GM04503 (cell line): ENCODE data around the gene RENBP.
A peak's percentile ranks its signal among the peaks of the same experiment; 100 is the strongest.

ENCODE experiments used
- DNase-seq: peaks from one replicate; pipeline ENCODE4 v3.0.0-alpha.2; 2012; ENCODE audit warnings: low read depth

Gene RENBP

GRCh38 chrX:153932220-153932915 is 12.1 kb downstream of the RENBP start:
- DNase-seq: no peak

GRCh38 chrX:153931748-153932147 is 12.7 kb downstream of the RENBP start:
- DNase-seq: no peak

DNA sequence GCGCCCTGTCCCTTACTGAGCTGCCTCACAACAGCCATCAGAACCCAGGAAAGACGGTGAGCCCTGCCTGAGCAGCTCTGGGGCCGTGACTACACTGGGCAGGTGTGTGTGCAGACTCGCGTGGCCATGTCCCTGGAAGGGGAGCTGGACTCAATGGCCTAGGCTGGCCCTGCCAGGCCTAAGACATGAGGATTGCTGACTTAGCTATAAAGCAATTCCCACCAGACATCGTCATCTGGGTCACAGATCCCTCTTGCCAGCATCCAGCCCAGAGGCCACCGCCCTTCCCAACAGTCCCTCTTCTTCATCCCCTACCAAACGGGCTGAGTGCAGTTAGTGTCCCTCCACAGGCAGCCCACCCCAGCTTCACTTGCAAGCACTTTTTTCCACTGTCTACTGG is 13.3 kb downstream of the RENBP start:
- no peak for DNase-seq

- no peak for DNase-seq
These were observed 14.2 kb downstream of the RENBP start for GRCh38 chrX:153930011-153930910.

DNA sequence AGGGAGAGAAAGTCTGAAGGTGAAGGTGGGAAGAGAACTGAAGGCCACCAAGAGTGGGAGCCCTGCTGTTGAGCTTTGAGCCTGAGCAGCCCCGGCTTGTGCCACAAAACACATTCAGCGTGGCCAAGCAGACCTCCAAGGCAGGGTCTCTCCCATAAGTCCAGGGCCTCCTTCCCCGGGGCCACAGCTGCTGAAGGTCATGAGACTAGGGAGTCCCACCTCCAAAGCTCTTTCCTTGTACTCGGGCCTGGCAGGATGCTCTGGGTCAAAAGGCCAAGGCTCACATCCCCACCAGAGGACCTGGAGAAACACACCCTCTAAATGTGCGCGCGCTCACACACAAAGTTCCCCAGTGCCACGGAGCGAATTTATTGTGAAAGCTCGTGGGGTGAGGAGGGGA is 14.9 kb downstream of the RENBP start:
- no peak for DNase-seq

DNA sequence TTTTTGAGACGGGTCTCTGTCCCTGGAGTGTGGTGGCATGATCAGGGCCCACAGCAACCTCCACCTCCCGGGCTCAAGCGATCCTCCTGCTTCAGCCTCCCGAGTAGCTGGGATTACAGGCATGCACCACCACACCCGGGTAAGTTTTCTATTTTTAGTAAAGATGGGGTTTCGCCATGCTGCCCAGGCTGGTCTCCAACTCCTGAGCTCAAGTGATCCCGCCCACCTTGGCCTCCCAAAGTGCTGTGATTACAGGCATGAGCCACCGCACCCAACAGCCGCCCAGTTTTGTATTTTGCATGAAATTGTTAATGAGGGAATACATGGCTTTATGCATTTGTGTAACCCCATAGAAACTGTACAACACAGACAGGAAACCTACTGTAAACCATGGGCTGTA is 15.6 kb downstream of the RENBP start:
- no peak for DNase-seq

DNA sequence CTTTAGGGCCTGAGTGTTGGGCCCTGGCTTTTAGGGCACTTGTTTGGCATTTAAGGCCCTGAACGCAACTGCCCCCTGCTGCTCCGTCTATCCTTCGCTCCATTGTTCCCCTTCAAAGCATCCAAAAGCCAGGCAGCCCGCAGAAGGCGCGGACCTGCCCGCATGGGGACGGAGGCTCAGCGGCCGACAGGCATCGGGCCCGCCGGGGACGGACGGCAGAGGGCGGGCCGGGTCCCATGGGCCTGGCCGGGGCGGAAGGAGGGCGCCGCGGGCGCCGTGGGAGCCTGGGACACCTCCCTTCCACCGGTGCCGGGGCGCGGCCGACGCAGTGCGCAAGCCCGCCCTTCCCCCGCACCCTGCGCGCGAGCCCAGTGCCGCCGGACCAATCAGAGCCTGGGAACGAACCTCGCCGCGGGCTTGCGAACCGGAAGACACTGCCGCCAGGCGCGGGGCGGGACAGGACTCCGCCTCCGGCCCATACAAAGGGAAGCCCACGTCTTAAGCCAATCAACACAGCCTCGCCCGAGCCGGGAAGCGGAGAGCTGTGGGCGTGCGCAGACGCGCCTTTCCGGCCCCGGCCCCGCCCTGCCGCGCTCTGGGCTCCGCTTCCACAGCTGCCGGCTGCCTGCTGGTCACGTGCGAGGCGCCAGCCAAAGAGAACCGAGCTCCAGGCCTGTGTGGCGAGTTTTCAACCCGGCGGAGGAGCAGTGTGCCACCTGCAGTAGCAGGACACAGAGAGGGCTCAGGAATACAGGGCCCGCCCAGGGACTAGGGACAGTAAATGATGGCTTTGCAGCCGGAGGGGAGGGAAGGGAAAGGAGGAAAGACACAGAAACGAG is 16.3 kb downstream of the RENBP start:
- DNase-seq: peak; percentile 87

- DNase-seq: no peak
These were observed 16.8 kb downstream of the RENBP start for GRCh38 chrX:153927672-153927921.

DNA sequence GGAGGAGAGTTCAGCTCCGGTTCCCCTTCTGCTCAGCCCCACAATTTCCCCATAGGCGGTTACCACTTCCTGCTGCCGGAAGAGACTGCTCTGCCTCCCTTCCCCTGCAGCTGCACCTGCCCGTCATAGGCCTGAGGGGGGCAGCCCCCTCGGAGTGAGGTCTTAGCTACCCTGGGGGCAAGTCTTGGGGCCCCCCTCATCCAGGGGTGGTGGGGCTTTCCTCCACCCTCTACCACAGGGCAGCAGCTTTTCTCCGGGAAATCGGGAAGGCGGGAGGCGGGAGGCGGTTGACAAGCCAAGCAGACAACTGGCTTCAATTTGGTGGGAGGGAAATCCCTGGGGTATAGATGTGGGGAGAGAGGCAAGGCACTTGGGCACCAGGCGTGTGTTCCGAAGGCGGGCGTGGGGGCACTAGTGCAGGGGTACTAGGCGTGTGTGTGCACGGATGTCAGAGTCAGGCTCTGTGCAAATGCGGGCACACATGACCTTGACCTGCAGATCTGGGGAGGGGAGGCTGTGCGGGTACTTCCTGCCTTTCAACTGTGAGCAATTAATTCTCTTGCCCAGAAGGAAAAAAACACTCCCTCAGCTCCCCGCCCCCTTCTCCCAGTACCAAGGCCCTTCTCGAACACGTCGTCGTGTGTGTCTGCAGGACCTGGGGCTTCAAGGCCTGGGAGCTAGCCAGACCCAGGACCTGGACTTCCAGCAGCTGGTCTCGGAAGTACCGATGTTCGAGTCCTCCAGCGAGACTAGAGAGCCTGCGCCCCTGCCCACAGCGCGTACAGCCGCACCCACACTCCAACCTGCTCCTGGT is 17.4 kb downstream of the RENBP start:
- no peak for DNase-seq

DNA sequence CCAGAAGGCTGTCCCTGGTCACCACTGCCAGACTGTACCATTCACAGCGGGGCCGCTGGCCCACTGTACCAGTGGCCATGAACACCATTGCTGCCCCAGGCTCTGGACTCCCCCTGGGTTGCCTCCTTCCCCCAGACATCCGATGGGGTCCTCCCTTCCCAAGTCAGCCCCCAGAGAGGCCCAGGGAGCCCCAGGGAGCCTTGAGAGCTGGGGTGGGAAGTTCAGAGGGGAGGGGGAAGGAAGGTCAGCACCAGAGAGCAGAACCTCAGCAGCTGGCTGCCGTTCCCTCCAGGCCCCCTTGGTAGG is 17.9 kb downstream of the RENBP start:
- no peak for DNase-seq

DNA sequence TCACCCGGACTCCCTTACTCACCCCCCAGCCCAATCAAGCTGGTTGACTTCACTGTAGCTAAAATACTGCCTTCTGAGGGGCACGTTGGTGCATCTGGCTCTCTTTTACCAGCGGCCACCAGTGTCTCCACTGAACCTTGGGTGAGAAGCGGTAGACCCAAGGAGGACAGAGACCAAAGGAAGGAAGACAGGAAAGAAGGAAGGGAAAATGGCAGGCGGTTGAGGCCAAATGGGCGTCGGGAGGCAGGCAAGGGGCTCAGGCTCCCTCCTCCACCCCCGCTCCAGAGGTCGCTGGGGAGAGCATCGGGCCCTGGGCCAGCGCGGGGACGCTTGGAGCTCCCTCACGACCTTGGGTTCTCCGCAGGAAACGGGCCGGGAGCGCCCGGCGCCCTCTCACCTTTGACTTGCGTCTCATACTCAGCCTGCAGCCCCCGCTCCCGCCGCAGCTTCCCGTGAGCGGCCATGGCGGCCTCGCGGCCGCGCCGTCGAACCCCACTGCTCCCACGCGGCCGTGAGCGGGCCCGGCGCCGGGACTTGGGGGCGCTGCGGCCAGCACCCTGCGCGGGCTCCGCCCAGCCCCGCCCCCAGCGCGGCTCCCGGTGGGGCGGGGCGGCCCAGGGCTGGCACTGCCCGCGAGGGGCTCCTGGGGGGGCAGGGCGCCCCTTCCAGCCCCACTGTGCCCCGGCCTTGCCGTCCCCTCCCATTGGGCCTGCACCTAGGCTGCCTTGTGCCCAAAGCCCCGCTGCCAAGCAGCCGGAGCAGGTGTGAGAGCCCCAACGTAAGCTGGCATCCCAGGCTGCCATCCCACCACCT is 18.5 kb downstream of the RENBP start, which contains the start of gene ARHGAP4:
Gene ARHGAP4 (minus strand): TSS at position 526 of the 813 bp plus-strand sequence. CDS start 62 bp downstream, at position 464.
- no peak for DNase-seq

DNA sequence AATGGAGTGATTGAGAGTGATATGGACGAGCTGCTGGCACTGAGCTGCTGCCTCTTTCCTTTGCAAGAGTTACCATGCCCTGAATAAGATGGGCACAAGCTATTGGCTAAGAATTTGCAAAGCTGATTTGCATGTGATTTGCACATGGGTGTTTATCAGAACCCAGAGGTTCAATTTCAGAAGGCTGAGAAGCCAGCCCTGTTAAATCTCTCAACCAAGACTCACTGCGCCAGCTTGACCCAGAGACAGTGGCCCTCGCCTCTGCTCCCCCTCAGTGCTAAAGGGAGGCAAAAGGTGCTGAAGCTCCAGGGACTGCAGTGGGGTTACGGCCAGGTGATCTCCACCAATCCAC is 19.1 kb downstream of the RENBP start:
- no peak for DNase-seq

- no peak for DNase-seq
These were observed 20.1 kb downstream of the RENBP start for GRCh38 chrX:153924149-153924861.

DNA sequence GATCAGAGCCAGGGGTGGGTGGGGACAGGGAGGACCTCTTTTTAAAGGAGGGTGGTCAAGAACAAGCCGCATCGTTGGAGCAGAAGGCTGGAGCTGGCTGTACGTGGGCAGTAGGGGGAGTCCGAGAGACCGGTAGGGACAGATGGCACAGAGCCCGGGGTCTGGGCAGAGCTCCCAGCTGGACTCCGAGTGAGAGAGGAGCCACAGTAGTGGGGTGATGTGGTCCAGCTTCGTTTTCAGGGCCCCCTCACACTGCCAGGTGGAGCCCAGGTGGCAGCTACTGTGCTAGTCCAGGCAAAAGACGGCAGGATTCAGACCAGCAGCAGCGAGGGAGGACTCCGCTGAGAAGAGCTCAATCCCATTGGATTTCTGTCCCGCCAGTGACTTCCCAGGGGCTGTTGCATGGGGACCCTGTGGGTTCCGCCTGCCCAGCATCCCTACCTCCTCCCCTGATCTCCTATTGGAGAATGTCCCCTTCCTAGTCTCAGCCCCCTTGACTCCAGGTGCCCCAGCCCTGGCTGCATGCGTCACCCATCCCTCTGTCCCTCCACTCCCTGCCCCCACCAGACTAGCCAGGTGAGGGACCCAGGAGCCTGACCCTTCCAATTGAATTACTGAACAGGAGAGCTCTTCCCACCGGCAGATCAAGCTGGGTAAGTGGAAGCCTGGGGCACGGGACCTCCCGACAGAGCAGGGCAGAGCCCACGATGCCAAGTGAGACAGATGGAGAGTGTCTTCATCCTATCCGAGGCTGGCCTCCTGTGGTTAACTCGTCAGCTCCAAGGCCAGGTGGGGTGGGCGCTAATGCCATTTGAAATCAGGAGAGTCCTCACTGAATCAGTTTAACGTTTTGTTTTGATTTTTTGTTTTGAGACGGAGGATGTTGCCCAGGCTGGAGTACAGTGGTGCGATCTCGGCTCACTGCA is 21.2 kb downstream of the RENBP start:
- no peak for DNase-seq

- DNase-seq: no peak
These were observed 22.7 kb downstream of the RENBP start for GRCh38 chrX:153921511-153922446.

- no peak for DNase-seq
These were observed 23.4 kb downstream of the RENBP start for GRCh38 chrX:153921070-153921469.

DNA sequence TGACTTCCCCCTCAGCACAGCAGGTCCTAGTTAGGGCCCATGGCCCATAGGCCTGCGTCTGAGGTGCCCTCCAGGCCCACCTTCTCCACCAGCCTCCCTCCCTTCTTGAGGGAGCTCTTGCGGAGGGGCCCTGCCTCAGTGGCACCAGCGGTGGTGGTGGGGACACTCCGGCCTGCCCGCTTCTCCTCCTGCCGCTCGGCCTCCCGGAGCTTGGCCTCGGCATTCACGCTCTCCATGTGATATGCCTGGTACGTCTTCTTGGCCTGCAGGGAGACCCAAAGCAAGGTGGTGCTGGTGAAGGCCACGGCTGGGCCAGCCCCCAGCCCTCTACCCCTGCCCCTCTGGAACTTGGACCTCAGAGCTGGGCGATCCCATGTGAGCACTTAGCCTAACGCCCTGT is 23.9 kb downstream of the RENBP start:
- DNase-seq: no peak

DNA sequence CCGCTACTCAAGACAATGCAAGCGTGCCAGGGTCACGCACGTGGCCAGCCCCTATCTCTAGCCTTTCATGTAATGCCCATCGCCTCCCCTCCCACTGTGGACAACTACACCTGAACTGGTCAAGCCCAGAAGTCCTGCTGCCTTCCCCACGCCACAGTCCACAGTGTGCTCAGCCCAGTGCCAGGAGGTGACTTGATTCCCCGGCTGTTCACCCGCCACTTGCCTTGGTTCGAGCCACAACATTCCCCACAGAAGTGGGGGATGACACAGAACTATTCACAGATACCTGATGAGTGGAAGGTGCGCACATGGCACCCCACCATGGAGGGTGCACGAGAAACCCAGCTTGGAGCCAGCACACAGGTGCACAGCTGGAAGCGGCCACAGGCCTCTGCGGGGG is 25.2 kb downstream of the RENBP start:
- no peak for DNase-seq
